Stimulated activated CD4-positive, alpha-beta T cell treated with anti-CD3 and anti-CD28 coated beads, Interleukin-15, amount 100 ng/mL, for 1 hour (primary cell): ENCODE data around the gene DPPA5.
A peak's percentile ranks its signal among the peaks of the same experiment; 100 is the strongest.
"Not testable (repeated sequence)": the region's sequence is repeated elsewhere in the genome, so short reads cannot be mapped to it uniquely, and the experiment has no call there.

Experiments
- DNase-seq, 2 donors: peaks; one replicate each; pipeline ENCODE4 v3.0.0-alpha.2; 2020; ENCODE audit warnings: low read depth in 1 of 2, low spot score in 1 of 2

The DPPA5 gene

GRCh38 chr6:73364549-73364948 is 10.5 kb upstream of the DPPA5 start:
- no peak for DNase-seq

GRCh38 chr6:73364121-73364520 is 10.0 kb upstream of the DPPA5 start:
- DNase-seq, result no peak

- no peak for DNase-seq
These were observed 9.4 kb upstream of the DPPA5 start for GRCh38 chr6:73363537-73363875.

GRCh38 chr6:73362869-73363536 is 8.9 kb upstream of the DPPA5 start:
- no peak for DNase-seq

- DNase-seq, result no peak
These were observed 8.3 kb upstream of the DPPA5 start, which contains the start of gene KHDC3L for GRCh38 chr6:73362358-73362757. Gene KHDC3L, plus strand, starts transcription at chr6:73362658. Its CDS starts 72 bp downstream, at chr6:73362730.

GRCh38 chr6:73349311-73349710 is 4.8 kb downstream of the DPPA5 start:
- no peak for DNase-seq

- no peak for DNase-seq
These were observed 5.4 kb downstream of the DPPA5 start for GRCh38 chr6:73348550-73349204.

- no peak for DNase-seq
These were observed 10.9 kb downstream of the DPPA5 start for GRCh38 chr6:73343164-73343563.

GRCh38 chr6:73342174-73342573 is 11.9 kb downstream of the DPPA5 start:
- DNase-seq, result no peak

- DNase-seq, result no peak
These were observed 12.7 kb downstream of the DPPA5 start for GRCh38 chr6:73341335-73341734.

GRCh38 chr6:73340048-73340447 is 14.0 kb downstream of the DPPA5 start:
- DNase-seq, result no peak

- DNase-seq, result no peak
These were observed 14.7 kb downstream of the DPPA5 start for GRCh38 chr6:73339340-73339739.

- DNase-seq, result no peak
These were observed 24.9 kb downstream of the DPPA5 start for GRCh38 chr6:73329201-73329600.

GRCh38 chr6:73328790-73329189 is 25.3 kb downstream of the DPPA5 start:
- no peak for DNase-seq

GRCh38 chr6:73325656-73326055 is 28.4 kb downstream of the DPPA5 start:
- DNase-seq, result no peak

- DNase-seq, result no peak
These were observed 30.8 kb downstream of the DPPA5 start for GRCh38 chr6:73323323-73323722.

- DNase-seq, result no peak
These were observed 39.2 kb downstream of the DPPA5 start for GRCh38 chr6:73314577-73315492.

GRCh38 chr6:73310503-73310845 is 43.6 kb downstream of the DPPA5 start:
- DNase-seq, result not testable (repeated sequence)

- DNase-seq, result peak; percentile 13 to 23
These were observed 44.1 kb downstream of the DPPA5 start for GRCh38 chr6:73309785-73310502.

- no peak for DNase-seq
These were observed 44.6 kb downstream of the DPPA5 start for GRCh38 chr6:73309535-73309784.

GRCh38 chr6:73308712-73309534 is 45.2 kb downstream of the DPPA5 start:
- DNase-seq, result no peak
